Mesenteric fat pad (tissue), 1 donor: ENCODE data around the gene FSCN2. TPM values are rescaled to one million over a fixed set of nuclear protein-coding genes. Genes with fewer than 3 reads are reported as not detected.

ENCODE experiments used
- DNase-seq: peaks from one replicate; pipeline ENCODE4 v3.0.0-alpha.2; 2020; ENCODE audit warnings: low spot score
- total RNA-seq: library from RNA; stranded (reverse); fragmentation: NEBNext Ultra II Directional; extraction: Animal tissue kit (Norgen Biotek cat#: 25700); gene quantifications from one replicate; pipeline ENCODE4 v1.2.1, GENCODE V29; 2021
- donor health status: DM: yes; HTN: yes; CAD: no.

The FSCN2 gene
- total RNA-seq, 1 donor from 2014 or later = 0.39 TPM

- DNase-seq = no peak
These were observed 37.9 kb upstream of the FSCN2 start for GRCh38 chr17:81489998-81490992.

GRCh38 chr17:81491181-81491581 is 37.0 kb upstream of the FSCN2 start:
- no peak for DNase-seq

- no peak for DNase-seq
These were observed 36.4 kb upstream of the FSCN2 start for GRCh38 chr17:81491761-81492160.

GRCh38 chr17:81492202-81492601 is 36.0 kb upstream of the FSCN2 start:
- DNase-seq = no peak

- no peak for DNase-seq
These were observed 35.5 kb upstream of the FSCN2 start for GRCh38 chr17:81492706-81493105.

GRCh38 chr17:81493198-81494038 is 34.8 kb upstream of the FSCN2 start:
- DNase-seq = no peak

- DNase-seq = no peak
These were observed 33.4 kb upstream of the FSCN2 start for GRCh38 chr17:81494626-81495377.

- DNase-seq = no peak
These were observed 29.1 kb upstream of the FSCN2 start for GRCh38 chr17:81498953-81499600.

GRCh38 chr17:81499601-81499970 is 28.6 kb upstream of the FSCN2 start:
- DNase-seq = no peak

- DNase-seq = no peak
These were observed 28.1 kb upstream of the FSCN2 start for GRCh38 chr17:81500047-81500446.

- no peak for DNase-seq
These were observed 25.6 kb upstream of the FSCN2 start for GRCh38 chr17:81502471-81503017.

GRCh38 chr17:81503619-81504018 is 24.6 kb upstream of the FSCN2 start:
- DNase-seq = no peak

GRCh38 chr17:81508639-81509206 is 19.5 kb upstream of the FSCN2 start:
- no peak for DNase-seq

- no peak for DNase-seq
These were observed 18.8 kb upstream of the FSCN2 start for GRCh38 chr17:81509207-81509971.

GRCh38 chr17:81509972-81510784 is 18.0 kb upstream of the FSCN2 start:
- no peak for DNase-seq

GRCh38 chr17:81510785-81511553 is 17.2 kb upstream of the FSCN2 start:
- DNase-seq = no peak

GRCh38 chr17:81511554-81511803 is 16.7 kb upstream of the FSCN2 start:
- no peak for DNase-seq
